Stimulated activated naive CD4-positive, alpha-beta T cell (primary cell): ENCODE measurements around the gene DOCK4.

ENCODE experiments used
- DNase-seq, 6 experiments: peaks; one replicate each; lab custom pipeline; 2025; lab: John Stamatoyannopoulos, UW

DOCK4 gene

GRCh38 chr7:112161253-112162141 is 44.7 kb downstream of the DOCK4 start:
- DNase-seq: no peak

- no peak for DNase-seq
Observed at GRCh38 chr7:112160771-112161150, 45.4 kb downstream of the DOCK4 start.

GRCh38 chr7:112160130-112160770 is 45.9 kb downstream of the DOCK4 start:
- DNase-seq: no peak

GRCh38 chr7:112159351-112159750 is 46.8 kb downstream of the DOCK4 start:
- no peak for DNase-seq

- no peak for DNase-seq
Observed at GRCh38 chr7:112157072-112157471, 49.1 kb downstream of the DOCK4 start.

- no peak for DNase-seq
Observed at GRCh38 chr7:112156412-112156811, 49.8 kb downstream of the DOCK4 start.

GRCh38 chr7:112154690-112155089 is 51.5 kb downstream of the DOCK4 start:
- no peak for DNase-seq

- no peak for DNase-seq
Observed at GRCh38 chr7:112152186-112152585, 54.0 kb downstream of the DOCK4 start.

GRCh38 chr7:112150823-112151641 is 55.2 kb downstream of the DOCK4 start:
- DNase-seq: no peak

GRCh38 chr7:112149734-112150133 is 56.5 kb downstream of the DOCK4 start:
- no peak for DNase-seq

GRCh38 chr7:112147793-112148361 is 58.3 kb downstream of the DOCK4 start:
- no peak for DNase-seq

GRCh38 chr7:112145206-112145605 is 61.0 kb downstream of the DOCK4 start:
- DNase-seq: no peak

GRCh38 chr7:112144284-112145059 is 61.7 kb downstream of the DOCK4 start:
- no peak for DNase-seq

- no peak for DNase-seq
Observed at GRCh38 chr7:112143582-112143981, 62.6 kb downstream of the DOCK4 start.

- no peak for DNase-seq
Observed at GRCh38 chr7:112143136-112143535, 63.1 kb downstream of the DOCK4 start.

- no peak for DNase-seq
Observed at GRCh38 chr7:112140600-112140999, 65.6 kb downstream of the DOCK4 start.

GRCh38 chr7:112138938-112139337 is 67.3 kb downstream of the DOCK4 start:
- no peak for DNase-seq

- DNase-seq: no peak
Observed at GRCh38 chr7:112138325-112138852, 67.8 kb downstream of the DOCK4 start.

GRCh38 chr7:112137141-112138101 is 68.8 kb downstream of the DOCK4 start:
- no peak for DNase-seq
